Common myeloid progenitor, CD34-positive (primary cell): Measurements from ENCODE around the gene LCE1D. TPM values are rescaled to one million over a fixed set of nuclear protein-coding genes. Genes with fewer than 3 reads are reported as not detected.

Source experiments
- CTCF ChIA-PET: fragments of 350-600 bp; sonication (Branson Sonifier 250); formaldehyde crosslinking; loops from one replicate; lab custom pipeline; 2021; ENCODE audit warnings: antibody characterized with exemption; lab: Charles Lee
- POLR2A ChIA-PET: fragments of 350-600 bp; sonication (Branson Sonifier 250); formaldehyde crosslinking; loops from one replicate; lab custom pipeline; 2021; ENCODE audit warnings: antibody characterized with exemption; lab: Charles Lee
- DNase-seq, 3 donors: peaks; one replicate each; pipeline versions ENCODE4 v3.0.0 to v3.0.0-alpha.2; 2013
- H3K27ac ChIP-seq, 2 experiments: 1 replicate in 1 of 2; 2 replicates in 1 of 2; pipeline ENCODE4 v1.7.0; 2013; ENCODE audit warnings: inconsistent platforms in 2 of 2, low read length in 2 of 2, mild to moderate bottlenecking in 2 of 2, low read depth in 1 of 2, moderate library complexity in 1 of 2; ENCODE audit not compliant: severe bottlenecking in 2 of 2, insufficient read depth in 1 of 2, poor library complexity in 1 of 2
- H3K27me3 ChIP-seq, 5 experiments: replicated peaks in 2 of 5; 1 replicate in 3 of 5; 2 replicates in 2 of 5; pipeline versions ENCODE4 v1.6.1 to v1.7.0; 2013; ENCODE audit warnings: low read length in 4 of 5, mild to moderate bottlenecking in 2 of 5, moderate library complexity in 2 of 5, inconsistent platforms in 1 of 5; ENCODE audit not compliant: insufficient read depth in 5 of 5, control insufficient read depth in 4 of 5
- H3K36me3 ChIP-seq, 4 experiments: 1 replicate in 2 of 4; 2 replicates in 2 of 4; pipeline versions ENCODE4 v1.6.1 to v1.7.0; 2013; ENCODE audit warnings: low read length in 3 of 4, control low read depth in 1 of 4, mild to moderate bottlenecking in 1 of 4; ENCODE audit not compliant: control insufficient read depth in 4 of 4, insufficient read depth in 4 of 4
- H3K4me1 ChIP-seq, 4 experiments: 1 replicate in 3 of 4; 2 replicates in 1 of 4; pipeline versions ENCODE4 v1.6.1 to v1.7.1; 2013; ENCODE audit warnings: low read length in 3 of 4, mild to moderate bottlenecking in 3 of 4, control low read depth in 1 of 4, inconsistent platforms in 1 of 4, moderate library complexity in 1 of 4; ENCODE audit not compliant: control insufficient read depth in 4 of 4, insufficient read depth in 4 of 4; ENCODE audit errors: control extremely low read depth in 1 of 4
- H3K4me3 ChIP-seq, 7 experiments: 1 replicate in 4 of 7; 2 replicates in 3 of 7; pipeline versions ENCODE4 v1.5.1 to v1.7.0; 2013; ENCODE audit warnings: mild to moderate bottlenecking in 7 of 7, low read length in 6 of 7, moderate library complexity in 6 of 7, inconsistent platforms in 2 of 7, low read depth in 2 of 7, control low read depth in 1 of 7; ENCODE audit not compliant: insufficient read depth in 4 of 7, control insufficient read depth in 1 of 7; ENCODE audit errors: extremely low read depth in 1 of 7
- H3K9me3 ChIP-seq, 5 experiments: 1 replicate in 4 of 5; 2 replicates in 1 of 5; pipeline versions ENCODE4 v1.6.1 to v1.7.1; 2013; ENCODE audit warnings: low read length in 4 of 5, mild to moderate bottlenecking in 2 of 5, inconsistent platforms in 1 of 5, low read depth in 1 of 5, moderate library complexity in 1 of 5; ENCODE audit not compliant: control insufficient read depth in 4 of 5, insufficient read depth in 2 of 5; ENCODE audit errors: control extremely low read depth in 1 of 5
- WGBS: methylation state at CpG from one replicate; pipeline ENCODE4 v1.1.5; 2013; ENCODE audit not compliant: insufficient coverage; 5-methylcytosine and 5-hydroxymethylcytosine counted together
- polyA plus RNA-seq: library from polyadenylated mRNA; unstranded; fragments of 120-200 nt; gene quantifications from one replicate; pipeline ENCODE4 v1.2.1, GENCODE V29; 2013

The LCE1D gene
- polyA plus RNA-seq: not detected

- H3K9me3 ChIP-seq: no peaks in the 10 kb centered on the region
- H3K36me3 ChIP-seq: no peaks in the 10 kb centered on the region
- no peak for DNase-seq
- ChIA-PET POLR2A (no interaction called here), CTCF (no interaction called here)
- H3K27ac ChIP-seq: no peak within 1 kb of the TSS
- H3K4me3 ChIP-seq: no peak within 1 kb of the TSS
- peaks cover 0 to 7% (median 0%) of the 10 kb centered on the region in 5 experiments for H3K27me3 ChIP-seq
- H3K4me1 ChIP-seq: no peaks in the 10 kb centered on the region
- 100% methylated on average over 1 of the region's 3 CpGs for WGBS
These were observed at the start of gene LCE1D for GRCh38 chr1:152796421-152796820. LCE1D (plus strand) TSS chr1:152796721; CDS start chr1:152797795, 1,074 bp downstream.

- no peaks in the 10 kb centered on the region for H3K9me3 ChIP-seq
- no peak overlapping the region for H3K27ac ChIP-seq
- no peaks in the 10 kb centered on the region for H3K4me1 ChIP-seq
- ChIA-PET CTCF (no interaction called here), POLR2A (no interaction called here)
- no CpG with 5 or more reads among the region's 1 CpG for WGBS
- no peaks in the 10 kb centered on the region for H3K36me3 ChIP-seq
- DNase-seq: peak in 2 of 3 donors; percentile 13 to 25
- peaks cover 2 to 21% (median 5%) of the 10 kb centered on the region in 5 experiments for H3K27me3 ChIP-seq
- H3K4me3 ChIP-seq: no peak overlapping the region
These were observed 48.7 kb upstream of the LCE1D start for GRCh38 chr1:152747831-152748230.

- WGBS: 56% methylated on average over 1 of the region's 1 CpG
These were observed 44.3 kb upstream of the LCE1D start for GRCh38 chr1:152752225-152752624.

GRCh38 chr1:152753586-152753985 is 42.9 kb upstream of the LCE1D start:
- 50% methylated on average over 1 of the region's 1 CpG for WGBS
- POLR2A ChIA-PET: no interaction called here

More at GRCh38 chr1:152752225-152752624, 44.3 kb upstream of the LCE1D start:
- ChIA-PET POLR2A (no interaction called here), CTCF (no interaction called here)
- Histone ChIP-seq H3K4me3 (no peak overlapping the region), H3K27ac (no peak overlapping the region), H3K36me3 (no peaks in the 10 kb centered on the region), H3K9me3 (no peaks in the 10 kb centered on the region), H3K4me1 (no peaks in the 10 kb centered on the region), H3K27me3 (peaks cover 0 to 25% (median 5%) of the 10 kb centered on the region in 5 experiments)
- DNase-seq: no peak

GRCh38 chr1:152756872-152757271 is 39.6 kb upstream of the LCE1D start:
- DNase-seq: no peak
- ChIA-PET POLR2A (no interaction called here), CTCF (no interaction called here)
- WGBS: no CpG with 5 or more reads among the region's 2 CpGs
- no peaks in the 10 kb centered on the region for H3K4me1 ChIP-seq
- H3K4me3 ChIP-seq: no peak overlapping the region
- no peaks in the 10 kb centered on the region for H3K9me3 ChIP-seq
- no peak overlapping the region for H3K27ac ChIP-seq
- peaks cover 0 to 22% (median 3%) of the 10 kb centered on the region in 5 experiments for H3K27me3 ChIP-seq
- no peaks in the 10 kb centered on the region for H3K36me3 ChIP-seq

More at GRCh38 chr1:152753586-152753985, 42.9 kb upstream of the LCE1D start:
- no peaks in the 10 kb centered on the region for H3K4me1 ChIP-seq
- H3K27ac ChIP-seq: no peak overlapping the region
- no peaks in the 10 kb centered on the region for H3K36me3 ChIP-seq
- H3K4me3 ChIP-seq: no peak overlapping the region
- CTCF ChIA-PET: no interaction called here
- peaks cover 0 to 26% (median 3%) of the 10 kb centered on the region in 5 experiments for H3K27me3 ChIP-seq
- no peak for DNase-seq
- no peaks in the 10 kb centered on the region for H3K9me3 ChIP-seq

- WGBS: 80% methylated on average over 3 of the region's 6 CpGs
- CTCF ChIA-PET: interaction anchor here (0.6 kb wide), 1 partner anchor 532 kb away, joined by 3 read pairs; no protein-coding TSS in a partner anchor
- Histone ChIP-seq H3K27me3 (peaks cover 0 to 18% (median 0%) of the 10 kb centered on the region in 5 experiments), H3K36me3 (no peaks in the 10 kb centered on the region), H3K9me3 (no peaks in the 10 kb centered on the region), H3K27ac (no peak within 1 kb of the TSS), H3K4me3 (no peak within 1 kb of the TSS), H3K4me1 (no peaks in the 10 kb centered on the region)
- POLR2A ChIA-PET: no interaction called here
- no peak for DNase-seq
These were observed 38.8 kb upstream of the LCE1D start, which contains the start of gene KPRP for GRCh38 chr1:152757747-152758146. KPRP (plus strand) TSS chr1:152758025; CDS start chr1:152759589, 1,564 bp downstream.

GRCh38 chr1:152758636-152759035 is 37.9 kb upstream of the LCE1D start:
- Histone ChIP-seq H3K9me3 (no peaks in the 10 kb centered on the region), H3K36me3 (no peaks in the 10 kb centered on the region), H3K27me3 (peaks cover 0 to 16% (median 0%) of the 10 kb centered on the region in 5 experiments), H3K27ac (no peak overlapping the region), H3K4me3 (no peak overlapping the region), H3K4me1 (no peaks in the 10 kb centered on the region)
- CTCF ChIA-PET: no interaction called here
- no peak for DNase-seq
- POLR2A ChIA-PET: no interaction called here
- WGBS: 79% methylated on average over 3 of the region's 4 CpGs
